ENCODE data around the gene PDE4D.

DNA sequence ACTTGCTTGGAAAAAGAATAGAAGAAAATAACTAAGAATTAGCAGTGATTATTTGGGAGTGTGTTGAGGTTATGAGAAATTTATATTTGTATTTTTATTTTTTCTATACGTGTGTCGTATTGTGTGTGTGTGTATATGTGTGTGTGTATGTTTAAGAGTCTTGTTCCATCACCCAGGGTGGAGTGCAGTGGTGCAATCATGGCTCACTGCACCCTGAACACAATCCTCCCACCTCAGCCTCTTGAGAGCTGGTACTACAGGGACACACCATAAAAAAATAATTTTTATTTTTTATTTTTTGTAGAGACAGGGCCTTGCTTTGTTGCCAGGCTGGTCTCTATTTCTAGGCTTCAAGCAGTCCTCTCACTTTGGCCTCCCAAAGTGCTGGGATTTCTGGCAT lies 643.8 kb downstream of the PDE4D start:
- TF ChIP-seq, protein P1, sequence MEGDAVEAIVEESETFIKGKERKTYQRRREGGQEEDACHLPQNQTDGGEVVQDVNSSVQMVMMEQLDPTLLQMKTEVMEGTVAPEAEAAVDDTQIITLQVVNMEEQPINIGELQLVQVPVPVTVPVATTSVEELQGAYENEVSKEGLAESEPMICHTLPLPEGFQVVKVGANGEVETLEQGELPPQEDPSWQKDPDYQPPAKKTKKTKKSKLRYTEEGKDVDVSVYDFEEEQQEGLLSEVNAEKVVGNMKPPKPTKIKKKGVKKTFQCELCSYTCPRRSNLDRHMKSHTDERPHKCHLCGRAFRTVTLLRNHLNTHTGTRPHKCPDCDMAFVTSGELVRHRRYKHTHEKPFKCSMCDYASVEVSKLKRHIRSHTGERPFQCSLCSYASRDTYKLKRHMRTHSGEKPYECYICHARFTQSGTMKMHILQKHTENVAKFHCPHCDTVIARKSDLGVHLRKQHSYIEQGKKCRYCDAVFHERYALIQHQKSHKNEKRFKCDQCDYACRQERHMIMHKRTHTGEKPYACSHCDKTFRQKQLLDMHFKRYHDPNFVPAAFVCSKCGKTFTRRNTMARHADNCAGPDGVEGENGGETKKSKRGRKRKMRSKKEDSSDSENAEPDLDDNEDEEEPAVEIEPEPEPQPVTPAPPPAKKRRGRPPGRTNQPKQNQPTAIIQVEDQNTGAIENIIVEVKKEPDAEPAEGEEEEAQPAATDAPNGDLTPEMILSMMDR (conservative IDR thresholded peaks at IDR 0.05; ENCODE audit: low read depth, low read length), result no peak
- no peak for TF ChIP-seq EZH2 (IDR thresholded peaks at IDR 0.05; ENCODE audit: low read length, unreplicated experiment)
- no peak for TF ChIP-seq EZH2phosphoT487 (IDR thresholded peaks at IDR 0.05; ENCODE audit: borderline replicate concordance, low read length)
